SJSA1 (cell line): ENCODE measurements around the gene ATAT1. TPM values are rescaled to one million over a fixed set of nuclear protein-coding genes. Genes with fewer than 3 reads are reported as not detected.

Experiments
- DNase-seq, 2 experiments: peaks; one replicate each; pipeline ENCODE4 v3.0.0-alpha.2; 2015 to 2020; ENCODE audit warnings: low spot score in 2 of 2, low read depth in 1 of 2
- H3K27ac ChIP-seq: fragments of 250-450 bp; sonication (Bioruptor Pico); 2 replicates; pipeline ENCODE4 v1.5.1; 2020; ENCODE audit warnings: mild to moderate bottlenecking, moderate library complexity
- H3K27me3 ChIP-seq: fragments of 250-450 bp; sonication (Bioruptor Pico); replicated peaks from 2 replicates; pipeline ENCODE4 v1.5.1; 2020; ENCODE audit warnings: mild to moderate bottlenecking, moderate library complexity
- H3K36me3 ChIP-seq: fragments of 250-450 bp; sonication (Bioruptor Pico); 2 replicates; pipeline ENCODE4 v1.5.1; 2020; ENCODE audit warnings: mild to moderate bottlenecking
- H3K4me1 ChIP-seq: fragments of 250-450 bp; sonication (Bioruptor Pico); replicated peaks from 2 replicates; pipeline ENCODE4 v1.6.1; 2021; ENCODE audit warnings: mild to moderate bottlenecking
- H3K4me3 ChIP-seq: fragments of 250-450 bp; sonication (Bioruptor Pico); 2 replicates; pipeline ENCODE4 v1.5.1; 2020; ENCODE audit warnings: mild to moderate bottlenecking
- H3K9me3 ChIP-seq: fragments of 250-450 bp; sonication (Bioruptor Pico); replicated peaks from 2 replicates; pipeline ENCODE4 v1.5.1; 2020; ENCODE audit warnings: mild to moderate bottlenecking
- total RNA-seq: library from RNA; depleted of rRNA; stranded (reverse); fragments of >200 nt; shearing (Covaris generic); gene quantifications from 2 replicates; pipeline ENCODE4 v1.2.3, GENCODE V29; 2014

The ATAT1 gene
- total RNA-seq, 1 experiment from 2014 or later, result 3.4 TPM

GRCh38 chr6:30616811-30617564 is 9.7 kb upstream of the ATAT1 start, which contains the start of gene PPP1R10:
Gene PPP1R10 (minus strand): TSS chr6:30617243. CDS start chr6:30609944, 7,299 bp downstream.
- Histone ChIP-seq H3K36me3 (peaks cover 62% of the 10 kb centered on the region), H3K4me1 (peaks cover 34% of the 10 kb centered on the region), H3K4me3 (peak within 1 kb of the TSS; percentile 57), H3K9me3 (no peaks in the 10 kb centered on the region), H3K27me3 (no peaks in the 10 kb centered on the region), H3K27ac (peak within 1 kb of the TSS; percentile 99)
- DNase-seq, result peak; percentile 100

- Histone ChIP-seq H3K9me3 (no peaks in the 10 kb centered on the region), H3K4me3 (peak within 1 kb of the TSS; percentile 57), H3K4me1 (peaks cover 29% of the 10 kb centered on the region), H3K36me3 (peaks cover 67% of the 10 kb centered on the region), H3K27me3 (no peaks in the 10 kb centered on the region), H3K27ac (peak within 1 kb of the TSS; percentile 99)
- DNase-seq, result peak; percentile 97 to 99
These were observed 9.0 kb upstream of the ATAT1 start, which contains the start of gene MRPS18B for GRCh38 chr6:30617565-30618269. Gene MRPS18B (plus strand): TSS chr6:30617840. CDS start chr6:30617866, 26 bp downstream.

GRCh38 chr6:30618270-30618797 is 8.3 kb upstream of the ATAT1 start:
- no peaks in the 10 kb centered on the region for H3K9me3 ChIP-seq
- H3K36me3 ChIP-seq, result peaks cover 65% of the 10 kb centered on the region
- no peaks in the 10 kb centered on the region for H3K27me3 ChIP-seq
- H3K27ac ChIP-seq, result peak overlapping the region; percentile 99
- H3K4me1 ChIP-seq, result peaks cover 23% of the 10 kb centered on the region
- peak in 1 of 2 experiments; percentile 24 for DNase-seq
- H3K4me3 ChIP-seq, result peak overlapping the region; percentile 57

GRCh38 chr6:30619561-30619960 is 7.1 kb upstream of the ATAT1 start:
- peaks cover 14% of the 10 kb centered on the region for H3K4me1 ChIP-seq
- no peaks in the 10 kb centered on the region for H3K27me3 ChIP-seq
- DNase-seq, result no peak
- H3K4me3 ChIP-seq, result no peak overlapping the region
- peaks cover 58% of the 10 kb centered on the region for H3K36me3 ChIP-seq
- no peak overlapping the region for H3K27ac ChIP-seq
- H3K9me3 ChIP-seq, result no peaks in the 10 kb centered on the region

- no peak overlapping the region for H3K27ac ChIP-seq
- no peaks in the 10 kb centered on the region for H3K9me3 ChIP-seq
- H3K36me3 ChIP-seq, result peaks cover 79% of the 10 kb centered on the region
- H3K4me3 ChIP-seq, result no peak overlapping the region
- no peak for DNase-seq
- H3K4me1 ChIP-seq, result peaks cover 15% of the 10 kb centered on the region
- H3K27me3 ChIP-seq, result no peaks in the 10 kb centered on the region
These were observed 1.2 kb upstream of the ATAT1 start for GRCh38 chr6:30625511-30625910.

- H3K27ac ChIP-seq, result no peak overlapping the region
- H3K4me3 ChIP-seq, result no peak overlapping the region
- H3K9me3 ChIP-seq, result no peaks in the 10 kb centered on the region
- peaks cover 36% of the 10 kb centered on the region for H3K36me3 ChIP-seq
- H3K27me3 ChIP-seq, result no peaks in the 10 kb centered on the region
- DNase-seq, result no peak
- no peaks in the 10 kb centered on the region for H3K4me1 ChIP-seq
These were observed 9.2 kb downstream of the ATAT1 start for GRCh38 chr6:30635834-30636233.

GRCh38 chr6:30640481-30640880 is 13.8 kb downstream of the ATAT1 start:
- peaks cover 38% of the 10 kb centered on the region for H3K36me3 ChIP-seq
- DNase-seq, result no peak
- no peak overlapping the region for H3K4me3 ChIP-seq
- no peaks in the 10 kb centered on the region for H3K27me3 ChIP-seq
- no peaks in the 10 kb centered on the region for H3K9me3 ChIP-seq
- no peaks in the 10 kb centered on the region for H3K4me1 ChIP-seq
- no peak overlapping the region for H3K27ac ChIP-seq

GRCh38 chr6:30641048-30641447 is 14.4 kb downstream of the ATAT1 start:
- no peak for DNase-seq
- Histone ChIP-seq H3K27me3 (no peaks in the 10 kb centered on the region), H3K4me1 (no peaks in the 10 kb centered on the region), H3K27ac (no peak overlapping the region), H3K36me3 (peaks cover 42% of the 10 kb centered on the region), H3K4me3 (no peak overlapping the region), H3K9me3 (no peaks in the 10 kb centered on the region)

GRCh38 chr6:30643656-30644055 is 17.0 kb downstream of the ATAT1 start:
- H3K27me3 ChIP-seq, result no peaks in the 10 kb centered on the region
- no peak for DNase-seq

GRCh38 chr6:30644769-30645168 is 18.1 kb downstream of the ATAT1 start:
- no peaks in the 10 kb centered on the region for H3K9me3 ChIP-seq
- no peak for DNase-seq
- no peak overlapping the region for H3K27ac ChIP-seq
- H3K4me3 ChIP-seq, result no peak overlapping the region
- no peaks in the 10 kb centered on the region for H3K27me3 ChIP-seq
- peaks cover 11% of the 10 kb centered on the region for H3K4me1 ChIP-seq
- H3K36me3 ChIP-seq, result peaks cover 41% of the 10 kb centered on the region

More at GRCh38 chr6:30643656-30644055, 17.0 kb downstream of the ATAT1 start:
- H3K36me3 ChIP-seq, result peaks cover 44% of the 10 kb centered on the region
- H3K9me3 ChIP-seq, result no peaks in the 10 kb centered on the region
- no peak overlapping the region for H3K4me3 ChIP-seq
- no peak overlapping the region for H3K27ac ChIP-seq
- peaks cover 11% of the 10 kb centered on the region for H3K4me1 ChIP-seq

- DNase-seq, result no peak
- H3K27ac ChIP-seq, result no peak overlapping the region
- no peaks in the 10 kb centered on the region for H3K9me3 ChIP-seq
- peaks cover 11% of the 10 kb centered on the region for H3K4me1 ChIP-seq
- H3K27me3 ChIP-seq, result no peaks in the 10 kb centered on the region
- H3K4me3 ChIP-seq, result no peak overlapping the region
- peaks cover 32% of the 10 kb centered on the region for H3K36me3 ChIP-seq
These were observed 19.3 kb downstream of the ATAT1 start for GRCh38 chr6:30645989-30646388.

- H3K27ac ChIP-seq, result no peak within 1 kb of the TSS
- H3K36me3 ChIP-seq, result peaks cover 35% of the 10 kb centered on the region
- H3K4me3 ChIP-seq, result peak within 1 kb of the TSS; percentile 83
- H3K4me1 ChIP-seq, result peaks cover 11% of the 10 kb centered on the region
- H3K9me3 ChIP-seq, result no peaks in the 10 kb centered on the region
- peak; percentile 82 to 95 for DNase-seq
- H3K27me3 ChIP-seq, result no peaks in the 10 kb centered on the region
These were observed 20.0 kb downstream of the ATAT1 start, which contains the start of gene C6orf136 for GRCh38 chr6:30646450-30647241. Gene C6orf136 (plus strand): TSS chr6:30647133. CDS start chr6:30647232, 99 bp downstream.
